ENCODE results near the gene ABCA5. TPM values are rescaled to one million over a fixed set of nuclear protein-coding genes. Genes with fewer than 3 reads are reported as not detected.
A peak's percentile ranks its signal among the peaks of the same experiment; 100 is the strongest.

ABCA5 gene
- total RNA-seq, 2 experiments from 2014 or later: 19.0 to 21.9 TPM

- ChIA-PET CTCF (no interaction called here), POLR2A (no interaction called here)
- Mint-ChIP-seq H3K27me3 (peaks cover 11% of the 10 kb centered on the region), H3K4me1 (no peaks in the 10 kb centered on the region), H3K27ac (no peak overlapping the region), H3K9me3 (no peaks in the 10 kb centered on the region), H3K4me3 (no peak overlapping the region), H3K36me3 (ENCODE audit: low read depth) (no peaks in the 10 kb centered on the region)
- DNase-seq: no peak
Measured at GRCh38 chr17:69346766-69347165, 19.8 kb upstream of the ABCA5 start.

GRCh38 chr17:69344939-69345338 is 18.0 kb upstream of the ABCA5 start:
- peaks cover 6% of the 10 kb centered on the region for H3K27me3 Mint-ChIP-seq
- no peaks in the 10 kb centered on the region for H3K9me3 Mint-ChIP-seq
- DNase-seq: no peak
- no peaks in the 10 kb centered on the region for H3K36me3 Mint-ChIP-seq (ENCODE audit: low read depth)
- H3K4me3 Mint-ChIP-seq: no peak overlapping the region
- ChIA-PET POLR2A (no interaction called here), CTCF (interaction anchor here (0.8 kb wide), 1 partner anchor 15 kb away, joined by 5 read pairs; no protein-coding TSS in a partner anchor)
- H3K4me1 Mint-ChIP-seq: no peaks in the 10 kb centered on the region
- H3K27ac Mint-ChIP-seq: no peak overlapping the region

GRCh38 chr17:69342896-69343644 is 16.1 kb upstream of the ABCA5 start:
- CTCF ChIA-PET: interaction anchor here (0.6 kb wide), 1 partner anchor 132 kb away, joined by 3 read pairs; no protein-coding TSS in a partner anchor
- H3K27ac Mint-ChIP-seq: no peak overlapping the region

GRCh38 chr17:69339937-69340336 is 13.0 kb upstream of the ABCA5 start:
- no peak overlapping the region for H3K27ac Mint-ChIP-seq

More at GRCh38 chr17:69342896-69343644, 16.1 kb upstream of the ABCA5 start:
- H3K9me3 Mint-ChIP-seq: no peaks in the 10 kb centered on the region
- no peaks in the 10 kb centered on the region for H3K4me1 Mint-ChIP-seq
- no peaks in the 10 kb centered on the region for H3K36me3 Mint-ChIP-seq (ENCODE audit: low read depth)
- H3K4me3 Mint-ChIP-seq: no peak overlapping the region
- H3K27me3 Mint-ChIP-seq: peaks cover 6% of the 10 kb centered on the region
- no peak for DNase-seq
- POLR2A ChIA-PET: no interaction called here

GRCh38 chr17:69336996-69337395 is 10.1 kb upstream of the ABCA5 start:
- Mint-ChIP-seq H3K27ac (no peak overlapping the region), H3K9me3 (peaks cover 3% of the 10 kb centered on the region), H3K4me3 (no peak overlapping the region), H3K36me3 (ENCODE audit: low read depth) (no peaks in the 10 kb centered on the region), H3K4me1 (peaks cover 7% of the 10 kb centered on the region), H3K27me3 (peaks cover 10% of the 10 kb centered on the region)
- POLR2A ChIA-PET: no interaction called here
- CTCF ChIA-PET: no interaction called here
- no peak for DNase-seq

More at GRCh38 chr17:69339937-69340336, 13.0 kb upstream of the ABCA5 start:
- Mint-ChIP-seq H3K27me3 (peaks cover 6% of the 10 kb centered on the region), H3K4me3 (no peak overlapping the region), H3K36me3 (ENCODE audit: low read depth) (no peaks in the 10 kb centered on the region), H3K4me1 (peaks cover 5% of the 10 kb centered on the region), H3K9me3 (peaks cover 3% of the 10 kb centered on the region)
- ChIA-PET CTCF (no interaction called here), POLR2A (no interaction called here)
- no peak for DNase-seq

- Mint-ChIP-seq H3K4me1 (peaks cover 7% of the 10 kb centered on the region), H3K27me3 (peaks cover 12% of the 10 kb centered on the region), H3K36me3 (ENCODE audit: low read depth) (no peaks in the 10 kb centered on the region), H3K27ac (no peak overlapping the region), H3K9me3 (peaks cover 3% of the 10 kb centered on the region), H3K4me3 (no peak overlapping the region)
- ChIA-PET CTCF (no interaction called here), POLR2A (no interaction called here)
- no peak for DNase-seq
Measured at GRCh38 chr17:69336580-69336979, 9.6 kb upstream of the ABCA5 start.

GRCh38 chr17:69335058-69335457 is 8.1 kb upstream of the ABCA5 start:
- DNase-seq: no peak
- CTCF ChIA-PET: interaction anchor here (0.5 to 1.7 kb wide), 5 partner anchors 8 to 207 kb away, joined by 3 read pairs; partner anchors contain the start of gene ABCA5
- Mint-ChIP-seq H3K9me3 (peaks cover 3% of the 10 kb centered on the region), H3K4me3 (no peak overlapping the region), H3K27ac (no peak overlapping the region), H3K36me3 (ENCODE audit: low read depth) (no peaks in the 10 kb centered on the region), H3K4me1 (peaks cover 7% of the 10 kb centered on the region), H3K27me3 (peaks cover 17% of the 10 kb centered on the region)
- POLR2A ChIA-PET: interaction anchor here (0.7 kb wide), 1 partner anchor 395 kb away, joined by 4 read pairs; no protein-coding TSS in a partner anchor

GRCh38 chr17:69333561-69333960 is 6.6 kb upstream of the ABCA5 start:
- Mint-ChIP-seq H3K4me3 (no peak overlapping the region), H3K4me1 (peaks cover 11% of the 10 kb centered on the region), H3K36me3 (ENCODE audit: low read depth) (no peaks in the 10 kb centered on the region), H3K27ac (no peak overlapping the region), H3K27me3 (peaks cover 15% of the 10 kb centered on the region), H3K9me3 (peaks cover 7% of the 10 kb centered on the region)
- CTCF ChIA-PET: interaction anchor here (0.9 kb wide), 1 partner anchor 216 kb away, joined by 3 read pairs; no protein-coding TSS in a partner anchor
- DNase-seq: no peak
- POLR2A ChIA-PET: interaction anchor here (0.7 kb wide), 1 partner anchor 588 kb away, joined by 4 read pairs; no protein-coding TSS in a partner anchor

GRCh38 chr17:69331756-69332155 is 4.8 kb upstream of the ABCA5 start:
- Mint-ChIP-seq H3K27ac (no peak overlapping the region), H3K27me3 (peaks cover 17% of the 10 kb centered on the region), H3K4me1 (peaks cover 21% of the 10 kb centered on the region), H3K36me3 (ENCODE audit: low read depth) (peaks cover 2% of the 10 kb centered on the region), H3K4me3 (no peak overlapping the region), H3K9me3 (peaks cover 7% of the 10 kb centered on the region)
- CTCF ChIA-PET: no interaction called here
- no peak for DNase-seq
- POLR2A ChIA-PET: no interaction called here

- no peak for DNase-seq
- ChIA-PET POLR2A (interaction anchor here (0.6 kb wide), 1 partner anchor 179 kb away, joined by 3 read pairs; no protein-coding TSS in a partner anchor), CTCF (interaction anchor here (0.9 to 1.2 kb wide), 2 partner anchors 9 to 243 kb away, joined by 3 to 4 read pairs; no protein-coding TSS in a partner anchor)
- Mint-ChIP-seq H3K4me1 (peaks cover 34% of the 10 kb centered on the region), H3K27ac (peak overlapping the region; percentile 97), H3K9me3 (peaks cover 4% of the 10 kb centered on the region), H3K4me3 (peak overlapping the region; percentile 98), H3K27me3 (peaks cover 8% of the 10 kb centered on the region), H3K36me3 (ENCODE audit: low read depth) (peaks cover 8% of the 10 kb centered on the region)
Measured at GRCh38 chr17:69326377-69327059, 415 bp downstream of the ABCA5 start.

- Mint-ChIP-seq H3K4me1 (peaks cover 34% of the 10 kb centered on the region), H3K27me3 (peaks cover 3% of the 10 kb centered on the region), H3K4me3 (peak overlapping the region; percentile 98), H3K9me3 (peaks cover 4% of the 10 kb centered on the region), H3K27ac (peak overlapping the region; percentile 25), H3K36me3 (ENCODE audit: low read depth) (peaks cover 8% of the 10 kb centered on the region)
- ChIA-PET POLR2A (interaction anchor here (0.6 kb wide), 1 partner anchor 180 kb away, joined by 3 read pairs; no protein-coding TSS in a partner anchor), CTCF (interaction anchor here (0.6 kb wide), 1 partner anchor 208 kb away, joined by 3 read pairs; no protein-coding TSS in a partner anchor)
- DNase-seq: no peak
Measured at GRCh38 chr17:69325518-69326376, 1.2 kb downstream of the ABCA5 start.

- H3K4me3 Mint-ChIP-seq: no peak overlapping the region
- H3K36me3 Mint-ChIP-seq (ENCODE audit: low read depth): peaks cover 10% of the 10 kb centered on the region
- H3K4me1 Mint-ChIP-seq: peaks cover 34% of the 10 kb centered on the region
- no peak overlapping the region for H3K27ac Mint-ChIP-seq
- no peaks in the 10 kb centered on the region for H3K9me3 Mint-ChIP-seq
- CTCF ChIA-PET: no interaction called here
- POLR2A ChIA-PET: no interaction called here
- H3K27me3 Mint-ChIP-seq: peaks cover 3% of the 10 kb centered on the region
- no peak for DNase-seq
Measured at GRCh38 chr17:69323806-69324205, 3.1 kb downstream of the ABCA5 start.

All from activated CD4-positive, alpha-beta T cell treated with anti-CD3 and anti-CD28 coated beads, Interleukin-2, amount 10 ng/mL, durations not matched to agents 7 days and 5 days (primary cell).